Measurements from ENCODE around the gene ATP9A. TPM values are rescaled to one million over a fixed set of nuclear protein-coding genes. Genes with fewer than 3 reads are reported as not detected.

The ATP9A gene
- total and polyA plus RNA-seq, 2 of the 8 experiments (the other 6 are each of a cell fraction or from before 2014, with no cell fraction given): 5.0 to 6.4 TPM

DNA sequence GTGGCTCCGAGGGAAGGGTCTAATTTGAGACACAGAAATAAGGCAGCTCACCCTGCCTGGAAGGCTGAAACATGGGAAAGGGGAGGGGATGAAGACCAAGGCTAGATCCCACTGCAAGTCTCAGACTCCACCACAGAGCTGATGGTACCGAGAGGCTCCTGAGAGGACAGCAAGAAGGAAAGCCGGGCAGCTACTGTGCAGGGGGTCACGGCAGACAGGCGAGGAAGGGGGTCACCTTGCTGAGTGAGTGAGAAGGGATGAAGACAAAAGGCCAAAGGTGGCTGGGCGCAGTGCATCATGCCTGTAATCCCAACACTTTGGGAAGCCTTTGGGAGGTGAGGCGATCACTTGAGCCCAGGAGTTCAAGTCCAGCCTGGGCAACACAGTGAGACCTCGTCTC is 100.7 kb downstream of the ATP9A start:
- H4K91ac ChIP-seq (replicated peaks; ENCODE audit: insufficient read length, low read length): no peak overlapping the region
- no peak overlapping the region for H3K4me2 ChIP-seq (ENCODE audit: insufficient read depth in 1 of 2, low read depth in 2 of 2, low read length in 2 of 2)
- H3K4me1 ChIP-seq (replicated peaks in 1 of 4; ENCODE audit: control insufficient read depth in 3 of 4, insufficient read depth in 4 of 4, low read length in 3 of 4): no peaks in the 10 kb centered on the region; a peak in 1 of 7 replicates
- no peak overlapping the region for H3K27ac ChIP-seq (ENCODE audit: low read depth, low read length)
- no peak overlapping the region for H2BK15ac ChIP-seq (ENCODE audit: low read length)
- H4K20me1 ChIP-seq (replicated peaks in 1 of 2; ENCODE audit: control insufficient read depth in 1 of 2, insufficient read depth in 2 of 2, low read length in 2 of 2): no peaks in the 10 kb centered on the region
- no peak overlapping the region for H3K18ac ChIP-seq (ENCODE audit: extremely low read depth, low read length)
- no peaks in the 10 kb centered on the region for H3K23me2 ChIP-seq (ENCODE audit: low read depth, low read length)
- no peak overlapping the region for H3K23ac ChIP-seq (ENCODE audit: insufficient read length)
- no peak overlapping the region for H2AK5ac ChIP-seq (ENCODE audit: low read depth, low read length)
- 91% methylated on average over 8 of the region's 8 CpGs; no CpG with 5 or more reads in 1 of the 2 experiments for WGBS, 2 experiments (ENCODE audit: extremely low coverage in 1 of 2, insufficient coverage in 1 of 2, insufficient read length in 1 of 2, insufficient replicate concordance in 2 of 2, low coverage in 1 of 2, low lambda C conversion rate in 2 of 2, missing lambda C conversion rate in 1 of 2)
- no peak overlapping the region for H2BK120ac ChIP-seq (replicated peaks; ENCODE audit: low read depth, low read length)
- H2AFZ ChIP-seq (ENCODE audit: low read length): no peak overlapping the region
- H3K56ac ChIP-seq (replicated peaks; ENCODE audit: insufficient read length, low read depth, low read length): no peak overlapping the region
- DNase-seq (ENCODE audit: low read depth in 1 of 2, low spot score in 2 of 2) (no peak), FAIRE-seq (no peak)
- peaks cover 0 to 3% (median 0%) of the 10 kb centered on the region in 4 experiments; a peak in 1 of 8 replicates for H3K36me3 ChIP-seq (ENCODE audit: control insufficient read depth in 2 of 4, insufficient read depth in 4 of 4, low read length in 3 of 4)
- no peak overlapping the region for H4K5ac ChIP-seq (ENCODE audit: insufficient read length, low read depth, low read length)
- no peaks in the 10 kb centered on the region for H3K79me1 ChIP-seq (ENCODE audit: low read depth, low read length)
- H4K8ac ChIP-seq (ENCODE audit: extremely low read depth, insufficient read depth, low read length): no peak overlapping the region
- no peak overlapping the region for H2BK12ac ChIP-seq (ENCODE audit: low read depth, low read length)
- H3K4ac ChIP-seq (replicated peaks; ENCODE audit: insufficient read length, low read depth, low read length): no peak overlapping the region
- no peak overlapping the region for H3K9ac ChIP-seq (replicated peaks in 1 of 4; ENCODE audit: extremely low read depth in 1 of 4, low read depth in 3 of 4, low read length in 3 of 4)
- H3K4me3 ChIP-seq (ENCODE audit: extremely low read depth in 1 of 4, insufficient read depth in 2 of 4, low read depth in 3 of 4, low read length in 4 of 4): no peak overlapping the region
- no peak overlapping the region for H2BK20ac ChIP-seq (ENCODE audit: low read length)
- POLR2A ChIA-PET (ENCODE audit: partially characterized antibody): interaction anchor here (1.3 kb wide), 1 partner anchor 11 kb away, joined by 4 read pairs; no protein-coding TSS in a partner anchor
- H3K27me3 ChIP-seq (replicated peaks in 1 of 4; ENCODE audit: control insufficient read depth in 3 of 4, extremely low read depth in 1 of 4, insufficient read depth in 3 of 4, low read length in 3 of 4): no peaks in the 10 kb centered on the region; a peak in 1 of 7 replicates
- CTCF ChIA-PET (ENCODE audit: partially characterized antibody): interaction anchor here (1.6 to 1.7 kb wide), 2 partner anchors 33 to 45 kb away, joined by 5 to 8 read pairs; no protein-coding TSS in a partner anchor
- H3K9me3 ChIP-seq (ENCODE audit: insufficient read depth in 2 of 2, low read depth in 1 of 2, low read length in 1 of 2): no peaks in the 10 kb centered on the region
- no peak overlapping the region for H3K14ac ChIP-seq (ENCODE audit: insufficient read length)
- H2BK5ac ChIP-seq (ENCODE audit: low read depth, low read length): no peak overlapping the region
- no peaks in the 10 kb centered on the region for H3K79me2 ChIP-seq (ENCODE audit: control insufficient read depth in 1 of 2, insufficient read depth in 2 of 2, low read length in 2 of 2)
- TF ChIP-seq POLR2A (IDR thresholded peaks at IDR 0.05; ENCODE audit: control extremely low read depth in 1 of 2, low read depth in 2 of 2, low read length in 2 of 2) (no peak), RAD21 (IDR thresholded peaks at IDR 0.05 in 1 of 2, conservative IDR thresholded peaks at IDR 0.05 in 1 of 2; ENCODE audit: low read depth in 2 of 2, low read length in 2 of 2) (no peak), SUZ12 (IDR thresholded peaks at IDR 0.05; ENCODE audit: low read length) (no peak), BRCA1 (IDR thresholded peaks at IDR 0.05; ENCODE audit: low read depth, low read length) (no peak), GABPA (IDR thresholded peaks at IDR 0.05; ENCODE audit: borderline replicate concordance, insufficient read depth, low read length) (no peak), YY1 (IDR thresholded peaks at IDR 0.05; ENCODE audit: low read depth, low read length) (no peak), PHF8 (conservative IDR thresholded peaks at IDR 0.05; ENCODE audit: low read depth, low read length) (no peak), HDAC2 (IDR thresholded peaks at IDR 0.05; ENCODE audit: borderline replicate concordance in 1 of 2, low read depth in 2 of 2, low read length in 2 of 2) (no peak), KDM4A (IDR thresholded peaks at IDR 0.05; ENCODE audit: low read depth, low read length, severe bottlenecking) (no peak)
- TF ChIP-seq, protein P1, sequence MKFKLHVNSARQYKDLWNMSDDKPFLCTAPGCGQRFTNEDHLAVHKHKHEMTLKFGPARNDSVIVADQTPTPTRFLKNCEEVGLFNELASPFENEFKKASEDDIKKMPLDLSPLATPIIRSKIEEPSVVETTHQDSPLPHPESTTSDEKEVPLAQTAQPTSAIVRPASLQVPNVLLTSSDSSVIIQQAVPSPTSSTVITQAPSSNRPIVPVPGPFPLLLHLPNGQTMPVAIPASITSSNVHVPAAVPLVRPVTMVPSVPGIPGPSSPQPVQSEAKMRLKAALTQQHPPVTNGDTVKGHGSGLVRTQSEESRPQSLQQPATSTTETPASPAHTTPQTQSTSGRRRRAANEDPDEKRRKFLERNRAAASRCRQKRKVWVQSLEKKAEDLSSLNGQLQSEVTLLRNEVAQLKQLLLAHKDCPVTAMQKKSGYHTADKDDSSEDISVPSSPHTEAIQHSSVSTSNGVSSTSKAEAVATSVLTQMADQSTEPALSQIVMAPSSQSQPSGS (IDR thresholded peaks at IDR 0.05; ENCODE audit: low read length): no peak
- TF ChIP-seq, protein P2, sequence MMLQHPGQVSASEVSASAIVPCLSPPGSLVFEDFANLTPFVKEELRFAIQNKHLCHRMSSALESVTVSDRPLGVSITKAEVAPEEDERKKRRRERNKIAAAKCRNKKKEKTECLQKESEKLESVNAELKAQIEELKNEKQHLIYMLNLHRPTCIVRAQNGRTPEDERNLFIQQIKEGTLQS (IDR thresholded peaks at IDR 0.05; ENCODE audit: insufficient read depth, low read depth, low read length): no peak

Data from H1 (cell line).